HEK293 (cell line): ENCODE results near the gene FBXO42.

Experiments used
- KLF1 ChIP-seq: fragments of 450-650 bp; formaldehyde crosslinking; IDR thresholded peaks from 2 replicates; pipeline ENCODE4 v1.5.1; 2016; ENCODE audit warnings: missing biosample characterization, missing genetic modification characterization
- KLF8 ChIP-seq: fragments of 450-650 bp; formaldehyde crosslinking; IDR thresholded peaks from 2 replicates; pipeline ENCODE4 v1.5.1; 2016; ENCODE audit warnings: missing biosample characterization, missing genetic modification characterization
- OVOL3 ChIP-seq: fragments of 450-650 bp; formaldehyde crosslinking; IDR thresholded peaks from 2 replicates; pipeline ENCODE4 v1.5.1; 2016; ENCODE audit warnings: missing biosample characterization, missing genetic modification characterization
- TCF7L2 ChIP-seq: IDR thresholded peaks from 2 replicates; pipeline ENCODE4 v1.6.1; 2011; ENCODE audit warnings: low read depth, mild to moderate bottlenecking, inconsistent platforms, low read length, moderate library complexity, borderline replicate concordance
- ZBTB8A ChIP-seq: fragments of 450-650 bp; formaldehyde crosslinking; IDR thresholded peaks from 2 replicates; pipeline ENCODE4 v1.5.1; 2016; ENCODE audit warnings: missing biosample characterization, missing genetic modification characterization
- ZFHX2 ChIP-seq: fragments of 450-650 bp; formaldehyde crosslinking; conservative IDR thresholded peaks from 2 replicates; pipeline ENCODE4 v1.5.1; 2016; ENCODE audit warnings: missing biosample characterization, missing genetic modification characterization
- ZNF112 ChIP-seq: fragments of 450-650 bp; formaldehyde crosslinking; IDR thresholded peaks from 2 replicates; pipeline ENCODE4 v1.5.0; 2017; ENCODE audit warnings: missing biosample characterization, missing genetic modification characterization
- ZNF121 ChIP-seq: fragments of 450-650 bp; formaldehyde crosslinking; IDR thresholded peaks from 2 replicates; pipeline ENCODE4 v1.5.1; 2016; ENCODE audit warnings: missing biosample characterization, missing genetic modification characterization
- ZNF133 ChIP-seq: fragments of 450-650 bp; formaldehyde crosslinking; IDR thresholded peaks from 2 replicates; pipeline ENCODE4 v1.5.1; 2016; ENCODE audit warnings: missing biosample characterization, missing genetic modification characterization
- ZNF184 ChIP-seq: fragments of 450-650 bp; IDR thresholded peaks from 2 replicates; pipeline ENCODE4 v1.5.1; 2018; ENCODE audit warnings: missing biosample characterization, mild to moderate bottlenecking, missing genetic modification characterization
- ZNF426 ChIP-seq: fragments of 450-650 bp; formaldehyde crosslinking; IDR thresholded peaks from 2 replicates; pipeline ENCODE4 v1.5.1; 2017; ENCODE audit warnings: missing biosample characterization, missing genetic modification characterization, mild to moderate bottlenecking, inconsistent platforms, moderate library complexity
- ZNF48 ChIP-seq: fragments of 450-650 bp; formaldehyde crosslinking; IDR thresholded peaks from 2 replicates; pipeline ENCODE4 v1.5.1; 2016; ENCODE audit warnings: missing biosample characterization, missing genetic modification characterization
- ZNF558 ChIP-seq: fragments of 450-650 bp; formaldehyde crosslinking; IDR thresholded peaks from 2 replicates; pipeline ENCODE4 v1.5.1; 2016; ENCODE audit warnings: missing biosample characterization, missing genetic modification characterization
- ZNF747 ChIP-seq: fragments of 450-650 bp; formaldehyde crosslinking; IDR thresholded peaks from 2 replicates; pipeline ENCODE4 v1.5.1; 2016; ENCODE audit warnings: missing biosample characterization, missing genetic modification characterization
- ZNF791 ChIP-seq: fragments of 450-650 bp; formaldehyde crosslinking; IDR thresholded peaks from 2 replicates; pipeline ENCODE4 v1.5.1; 2016; ENCODE audit warnings: missing biosample characterization, missing genetic modification characterization
- TF ChIP-seq, protein P1 (sequence below): fragments of 450-650 bp; formaldehyde crosslinking; IDR thresholded peaks from 2 replicates; pipeline ENCODE4 v1.5.1; 2016; ENCODE audit warnings: missing biosample characterization, missing genetic modification characterization
- TF ChIP-seq, protein P2 (sequence below): fragments of 450-650 bp; formaldehyde crosslinking; IDR thresholded peaks from 2 replicates; pipeline ENCODE4 v1.5.1; 2016; ENCODE audit warnings: missing biosample characterization, missing genetic modification characterization
- TF ChIP-seq, protein P3 (sequence below): fragments of 450-650 bp; formaldehyde crosslinking; IDR thresholded peaks from 2 replicates; pipeline ENCODE4 v1.5.1; 2017; ENCODE audit warnings: missing biosample characterization, missing genetic modification characterization
- TF ChIP-seq, protein P4 (sequence below): fragments of 450-650 bp; formaldehyde crosslinking; optimal IDR thresholded peaks from 2 replicates; pipeline ENCODE3; 2016; ENCODE audit warnings: missing biosample characterization, mild to moderate bottlenecking, missing genetic modification characterization
- TF ChIP-seq, protein P5 (sequence below): fragments of 450-650 bp; formaldehyde crosslinking; IDR thresholded peaks from 2 replicates; pipeline ENCODE4 v1.5.1; 2017; ENCODE audit warnings: missing biosample characterization, missing genetic modification characterization
- TF ChIP-seq, protein P6 (sequence below): fragments of 450-650 bp; formaldehyde crosslinking; IDR thresholded peaks from 2 replicates; pipeline ENCODE4 v1.5.1; 2016; ENCODE audit warnings: missing biosample characterization, missing genetic modification characterization
- TF ChIP-seq, protein P7 (sequence below): fragments of 450-650 bp; formaldehyde crosslinking; IDR thresholded peaks from 2 replicates; pipeline ENCODE4 v1.5.1; 2016; ENCODE audit warnings: missing biosample characterization, missing genetic modification characterization

The FBXO42 gene

DNA sequence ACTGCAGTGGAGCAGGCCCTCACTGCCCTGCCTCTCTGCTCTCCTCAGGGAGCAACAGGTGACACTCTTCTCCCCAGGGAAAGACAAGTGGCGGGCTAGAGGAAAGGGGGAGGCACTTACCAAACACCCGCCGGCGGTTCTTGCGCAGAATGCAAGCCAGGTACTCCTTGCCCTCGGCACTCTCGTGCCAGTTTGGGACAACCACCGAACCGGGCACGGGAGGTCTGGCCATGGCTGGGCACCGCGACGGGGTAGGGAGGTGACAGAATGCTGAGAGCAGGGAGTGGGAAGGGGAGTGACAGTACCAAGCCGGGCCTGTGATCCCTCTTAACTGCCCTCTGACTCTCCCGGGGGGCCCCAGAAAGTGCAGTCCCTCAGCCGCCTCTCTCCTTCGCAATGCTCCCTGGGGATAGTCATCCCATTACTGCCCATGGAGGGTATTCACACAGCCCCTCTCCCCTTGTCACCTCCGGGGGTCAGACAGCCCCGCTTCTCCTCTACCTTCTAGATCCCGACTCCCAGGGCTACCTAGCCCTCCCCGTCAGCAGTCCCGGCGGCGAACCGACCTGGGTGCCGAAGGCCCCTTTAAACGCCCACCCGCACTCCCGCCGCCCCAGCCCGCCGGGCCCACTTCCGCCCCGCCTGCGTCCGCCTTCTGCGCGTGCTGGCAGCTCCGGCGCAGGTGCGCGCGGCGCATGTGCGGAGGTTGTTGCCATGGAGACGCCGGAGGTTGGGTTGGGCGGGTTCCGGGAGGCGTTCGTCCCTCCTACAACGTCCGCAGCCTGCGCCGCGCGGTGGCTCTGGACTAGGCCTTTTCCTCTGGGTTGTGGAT lies 115.6 kb downstream of the FBXO42 start, which contains the start of gene CPLANE2 (continued):
- TF ChIP-seq ZNF184 (tag by site-specific recombination): no peak
- no peak for TF ChIP-seq ZNF48
- TF ChIP-seq, protein P1, sequence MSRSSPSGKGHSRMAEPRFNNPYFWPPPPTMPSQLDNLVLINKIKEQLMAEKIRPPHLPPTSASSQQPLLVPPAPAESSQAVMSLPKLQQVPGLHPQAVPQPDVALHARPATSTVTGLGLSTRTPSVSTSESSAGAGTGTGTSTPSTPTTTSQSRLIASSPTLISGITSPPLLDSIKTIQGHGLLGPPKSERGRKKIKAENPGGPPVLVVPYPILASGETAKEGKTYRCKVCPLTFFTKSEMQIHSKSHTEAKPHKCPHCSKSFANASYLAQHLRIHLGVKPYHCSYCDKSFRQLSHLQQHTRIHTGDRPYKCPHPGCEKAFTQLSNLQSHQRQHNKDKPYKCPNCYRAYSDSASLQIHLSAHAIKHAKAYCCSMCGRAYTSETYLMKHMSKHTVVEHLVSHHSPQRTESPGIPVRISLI (tag by site-specific recombination): no peak
- TF ChIP-seq, protein P2, sequence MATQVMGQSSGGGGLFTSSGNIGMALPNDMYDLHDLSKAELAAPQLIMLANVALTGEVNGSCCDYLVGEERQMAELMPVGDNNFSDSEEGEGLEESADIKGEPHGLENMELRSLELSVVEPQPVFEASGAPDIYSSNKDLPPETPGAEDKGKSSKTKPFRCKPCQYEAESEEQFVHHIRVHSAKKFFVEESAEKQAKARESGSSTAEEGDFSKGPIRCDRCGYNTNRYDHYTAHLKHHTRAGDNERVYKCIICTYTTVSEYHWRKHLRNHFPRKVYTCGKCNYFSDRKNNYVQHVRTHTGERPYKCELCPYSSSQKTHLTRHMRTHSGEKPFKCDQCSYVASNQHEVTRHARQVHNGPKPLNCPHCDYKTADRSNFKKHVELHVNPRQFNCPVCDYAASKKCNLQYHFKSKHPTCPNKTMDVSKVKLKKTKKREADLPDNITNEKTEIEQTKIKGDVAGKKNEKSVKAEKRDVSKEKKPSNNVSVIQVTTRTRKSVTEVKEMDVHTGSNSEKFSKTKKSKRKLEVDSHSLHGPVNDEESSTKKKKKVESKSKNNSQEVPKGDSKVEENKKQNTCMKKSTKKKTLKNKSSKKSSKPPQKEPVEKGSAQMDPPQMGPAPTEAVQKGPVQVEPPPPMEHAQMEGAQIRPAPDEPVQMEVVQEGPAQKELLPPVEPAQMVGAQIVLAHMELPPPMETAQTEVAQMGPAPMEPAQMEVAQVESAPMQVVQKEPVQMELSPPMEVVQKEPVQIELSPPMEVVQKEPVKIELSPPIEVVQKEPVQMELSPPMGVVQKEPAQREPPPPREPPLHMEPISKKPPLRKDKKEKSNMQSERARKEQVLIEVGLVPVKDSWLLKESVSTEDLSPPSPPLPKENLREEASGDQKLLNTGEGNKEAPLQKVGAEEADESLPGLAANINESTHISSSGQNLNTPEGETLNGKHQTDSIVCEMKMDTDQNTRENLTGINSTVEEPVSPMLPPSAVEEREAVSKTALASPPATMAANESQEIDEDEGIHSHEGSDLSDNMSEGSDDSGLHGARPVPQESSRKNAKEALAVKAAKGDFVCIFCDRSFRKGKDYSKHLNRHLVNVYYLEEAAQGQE (tag by site-specific recombination): no peak
- TF ChIP-seq ZNF121 (tag by site-specific recombination): no peak
- TF ChIP-seq, protein P3, sequence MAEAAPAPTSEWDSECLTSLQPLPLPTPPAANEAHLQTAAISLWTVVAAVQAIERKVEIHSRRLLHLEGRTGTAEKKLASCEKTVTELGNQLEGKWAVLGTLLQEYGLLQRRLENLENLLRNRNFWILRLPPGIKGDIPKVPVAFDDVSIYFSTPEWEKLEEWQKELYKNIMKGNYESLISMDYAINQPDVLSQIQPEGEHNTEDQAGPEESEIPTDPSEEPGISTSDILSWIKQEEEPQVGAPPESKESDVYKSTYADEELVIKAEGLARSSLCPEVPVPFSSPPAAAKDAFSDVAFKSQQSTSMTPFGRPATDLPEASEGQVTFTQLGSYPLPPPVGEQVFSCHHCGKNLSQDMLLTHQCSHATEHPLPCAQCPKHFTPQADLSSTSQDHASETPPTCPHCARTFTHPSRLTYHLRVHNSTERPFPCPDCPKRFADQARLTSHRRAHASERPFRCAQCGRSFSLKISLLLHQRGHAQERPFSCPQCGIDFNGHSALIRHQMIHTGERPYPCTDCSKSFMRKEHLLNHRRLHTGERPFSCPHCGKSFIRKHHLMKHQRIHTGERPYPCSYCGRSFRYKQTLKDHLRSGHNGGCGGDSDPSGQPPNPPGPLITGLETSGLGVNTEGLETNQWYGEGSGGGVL (tag by site-specific recombination): peak; percentile 36; the same call in 1 of the 2 replicates
- TF ChIP-seq ZNF791 (tag by site-specific recombination): no peak
- TF ChIP-seq, protein P4, sequence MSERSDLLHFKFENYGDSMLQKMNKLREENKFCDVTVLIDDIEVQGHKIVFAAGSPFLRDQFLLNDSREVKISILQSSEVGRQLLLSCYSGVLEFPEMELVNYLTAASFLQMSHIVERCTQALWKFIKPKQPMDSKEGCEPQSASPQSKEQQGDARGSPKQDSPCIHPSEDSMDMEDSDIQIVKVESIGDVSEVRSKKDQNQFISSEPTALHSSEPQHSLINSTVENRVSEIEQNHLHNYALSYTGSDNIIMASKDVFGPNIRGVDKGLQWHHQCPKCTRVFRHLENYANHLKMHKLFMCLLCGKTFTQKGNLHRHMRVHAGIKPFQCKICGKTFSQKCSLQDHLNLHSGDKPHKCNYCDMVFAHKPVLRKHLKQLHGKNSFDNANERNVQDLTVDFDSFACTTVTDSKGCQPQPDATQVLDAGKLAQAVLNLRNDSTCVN (tag by site-specific recombination): peak; percentile 93
- TF ChIP-seq ZNF558 (tag by site-specific recombination): no peak
- TF ChIP-seq, protein P5, sequence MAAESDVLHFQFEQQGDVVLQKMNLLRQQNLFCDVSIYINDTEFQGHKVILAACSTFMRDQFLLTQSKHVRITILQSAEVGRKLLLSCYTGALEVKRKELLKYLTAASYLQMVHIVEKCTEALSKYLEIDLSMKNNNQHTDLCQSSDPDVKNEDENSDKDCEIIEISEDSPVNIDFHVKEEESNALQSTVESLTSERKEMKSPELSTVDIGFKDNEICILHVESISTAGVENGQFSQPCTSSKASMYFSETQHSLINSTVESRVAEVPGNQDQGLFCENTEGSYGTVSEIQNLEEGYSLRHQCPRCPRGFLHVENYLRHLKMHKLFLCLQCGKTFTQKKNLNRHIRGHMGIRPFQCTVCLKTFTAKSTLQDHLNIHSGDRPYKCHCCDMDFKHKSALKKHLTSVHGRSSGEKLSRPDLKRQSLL (tag by site-specific recombination): no peak
- TF ChIP-seq, protein P6, sequence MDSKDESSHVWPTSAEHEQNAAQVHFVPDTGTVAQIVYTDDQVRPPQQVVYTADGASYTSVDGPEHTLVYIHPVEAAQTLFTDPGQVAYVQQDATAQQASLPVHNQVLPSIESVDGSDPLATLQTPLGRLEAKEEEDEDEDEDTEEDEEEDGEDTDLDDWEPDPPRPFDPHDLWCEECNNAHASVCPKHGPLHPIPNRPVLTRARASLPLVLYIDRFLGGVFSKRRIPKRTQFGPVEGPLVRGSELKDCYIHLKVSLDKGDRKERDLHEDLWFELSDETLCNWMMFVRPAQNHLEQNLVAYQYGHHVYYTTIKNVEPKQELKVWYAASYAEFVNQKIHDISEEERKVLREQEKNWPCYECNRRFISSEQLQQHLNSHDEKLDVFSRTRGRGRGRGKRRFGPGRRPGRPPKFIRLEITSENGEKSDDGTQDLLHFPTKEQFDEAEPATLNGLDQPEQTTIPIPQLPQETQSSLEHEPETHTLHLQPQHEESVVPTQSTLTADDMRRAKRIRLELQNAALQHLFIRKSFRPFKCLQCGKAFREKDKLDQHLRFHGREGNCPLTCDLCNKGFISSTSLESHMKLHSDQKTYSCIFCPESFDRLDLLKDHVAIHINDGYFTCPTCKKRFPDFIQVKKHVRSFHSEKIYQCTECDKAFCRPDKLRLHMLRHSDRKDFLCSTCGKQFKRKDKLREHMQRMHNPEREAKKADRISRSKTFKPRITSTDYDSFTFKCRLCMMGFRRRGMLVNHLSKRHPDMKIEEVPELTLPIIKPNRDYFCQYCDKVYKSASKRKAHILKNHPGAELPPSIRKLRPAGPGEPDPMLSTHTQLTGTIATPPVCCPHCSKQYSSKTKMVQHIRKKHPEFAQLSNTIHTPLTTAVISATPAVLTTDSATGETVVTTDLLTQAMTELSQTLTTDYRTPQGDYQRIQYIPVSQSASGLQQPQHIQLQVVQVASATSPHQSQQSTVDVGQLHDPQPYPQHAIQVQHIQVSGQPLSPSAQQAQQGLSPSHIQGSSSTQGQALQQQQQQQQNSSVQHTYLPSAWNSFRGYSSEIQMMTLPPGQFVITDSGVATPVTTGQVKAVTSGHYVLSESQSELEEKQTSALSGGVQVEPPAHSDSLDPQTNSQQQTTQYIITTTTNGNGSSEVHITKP: peak; percentile 55
- no peak for TF ChIP-seq ZNF112 (tag by site-specific recombination)
- no peak for TF ChIP-seq ZNF133 (tag by site-specific recombination)
- peak; percentile 69 for TF ChIP-seq KLF1 (tag by site-specific recombination)
- TF ChIP-seq ZNF747 (tag by site-specific recombination): no peak
- peak; percentile 99 for TF ChIP-seq ZBTB8A (tag by site-specific recombination)
- TF ChIP-seq ZNF426 (tag by site-specific recombination): no peak
- TF ChIP-seq OVOL3 (tag by site-specific recombination): no peak
- TF ChIP-seq ZFHX2 (tag by site-specific recombination): peak; percentile 97
- TF ChIP-seq TCF7L2: no peak
- TF ChIP-seq, protein P7, sequence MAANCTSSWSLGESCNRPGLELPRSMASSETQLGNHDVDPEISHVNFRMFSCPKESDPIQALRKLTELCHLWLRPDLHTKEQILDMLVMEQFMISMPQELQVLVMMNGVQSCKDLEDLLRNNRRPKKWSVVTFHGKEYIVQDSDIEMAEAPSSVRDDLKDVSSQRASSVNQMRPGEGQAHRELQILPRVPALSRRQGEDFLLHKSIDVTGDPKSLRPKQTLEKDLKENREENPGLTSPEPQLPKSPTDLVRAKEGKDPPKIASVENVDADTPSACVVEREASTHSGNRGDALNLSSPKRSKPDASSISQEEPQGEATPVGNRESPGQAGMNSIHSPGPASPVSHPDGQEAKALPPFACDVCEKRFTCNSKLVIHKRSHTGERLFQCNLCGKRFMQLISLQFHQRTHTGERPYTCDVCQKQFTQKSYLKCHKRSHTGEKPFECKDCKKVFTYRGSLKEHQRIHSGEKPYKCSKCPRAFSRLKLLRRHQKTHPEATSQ (tag by site-specific recombination): 0 out of 2 replicates have a peak, but pooled peaks have one; percentile 47
- TF ChIP-seq KLF8 (tag by site-specific recombination): peak; percentile 85
